HG03280 (cell line): ENCODE data around the gene TUBGCP6.

Source experiments
- ATAC-seq: cut with Tn5 transposase; IDR thresholded peaks from one replicate; pipeline ENCODE4 v1.9.1; 2021; ENCODE audit warnings: mild to moderate bottlenecking, moderate library complexity; ENCODE audit not compliant: unreplicated experiment

The TUBGCP6 gene

DNA sequence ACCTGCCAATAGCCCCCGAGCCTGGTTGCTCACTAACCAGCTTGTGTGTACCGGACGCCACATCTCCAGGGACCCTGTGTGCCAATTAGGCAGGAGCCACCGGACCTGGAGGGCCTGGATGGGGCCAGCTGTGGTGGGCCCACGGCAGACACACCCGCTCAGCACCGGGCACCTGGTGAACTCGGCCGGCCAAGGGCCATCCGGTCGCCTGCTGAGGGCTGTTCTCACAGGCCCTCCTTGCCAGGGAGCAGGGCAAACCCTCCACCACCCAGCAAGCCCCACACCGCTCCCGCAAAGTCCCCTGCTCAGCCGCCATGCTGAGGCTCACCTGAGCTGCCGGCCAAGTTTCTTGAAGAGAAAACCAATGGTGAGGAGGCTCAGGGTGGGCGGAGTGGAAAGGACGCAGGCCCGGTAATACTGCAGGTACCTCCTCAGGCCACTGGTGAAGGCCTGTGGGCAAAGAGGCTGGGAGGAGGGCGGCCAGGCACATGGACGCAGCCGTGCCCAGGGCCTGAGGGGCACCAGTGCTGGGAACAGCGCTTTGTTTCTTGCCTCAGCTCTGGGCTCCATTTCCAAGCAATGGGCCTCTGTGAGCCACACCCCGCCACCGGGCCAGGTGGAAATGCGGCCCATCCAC lies 17.1 kb downstream of the TUBGCP6 start:
- ATAC-seq, result no peak

DNA sequence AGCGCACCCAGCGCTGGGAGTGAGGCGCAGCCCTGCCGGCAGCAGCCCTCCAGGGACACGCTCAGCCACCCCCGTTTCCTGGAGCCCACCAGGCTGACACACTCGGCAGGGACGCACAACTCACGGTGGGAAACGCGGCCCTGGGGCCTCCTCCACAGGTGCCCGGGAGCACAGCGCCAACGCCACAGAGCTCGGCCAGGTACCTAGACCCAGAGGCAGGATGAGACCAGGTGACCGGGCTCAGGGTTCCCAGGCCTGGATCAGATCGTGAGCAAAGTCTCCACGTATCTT lies 18.0 kb downstream of the TUBGCP6 start:
- no peak for ATAC-seq

DNA sequence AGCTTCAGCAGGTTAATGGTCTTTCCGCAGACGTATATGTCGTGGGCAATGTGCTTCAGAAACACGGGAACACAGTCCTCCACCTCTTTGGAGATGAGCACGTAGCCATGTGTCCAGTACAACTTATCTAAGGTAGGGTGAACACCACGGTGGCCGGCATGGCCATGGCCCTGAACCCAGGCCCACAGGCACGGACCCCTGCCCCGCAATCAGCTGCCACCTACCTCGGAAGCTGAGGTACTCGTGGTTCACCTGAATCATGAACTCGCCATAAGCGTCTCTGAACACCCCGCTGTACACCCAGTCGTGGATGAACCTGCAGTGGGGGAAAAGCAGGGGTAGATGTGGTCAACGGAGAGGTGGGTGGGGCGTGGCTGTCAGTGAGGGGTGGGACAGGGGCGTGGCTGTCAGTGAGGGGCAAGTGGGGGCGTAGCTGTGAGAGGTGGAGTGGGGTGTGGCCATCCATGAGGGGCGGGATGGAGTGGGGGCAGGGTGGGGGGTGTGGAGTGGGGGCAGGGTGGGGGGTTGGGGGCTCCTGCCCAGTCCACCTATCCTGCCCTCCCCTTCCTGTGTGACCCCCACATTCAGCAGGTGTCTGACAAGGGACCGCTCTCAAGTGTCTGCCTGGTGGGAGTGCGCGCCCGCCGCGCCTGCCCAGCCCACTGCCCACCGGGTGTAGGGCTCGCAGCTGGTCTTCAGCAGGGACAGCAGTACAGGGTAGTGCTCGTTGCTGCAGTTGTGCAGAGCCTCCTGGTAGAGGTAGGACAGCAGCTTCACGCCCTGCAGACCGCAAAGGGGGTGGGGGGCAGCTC lies 18.6 kb downstream of the TUBGCP6 start:
- ATAC-seq, result no peak

DNA sequence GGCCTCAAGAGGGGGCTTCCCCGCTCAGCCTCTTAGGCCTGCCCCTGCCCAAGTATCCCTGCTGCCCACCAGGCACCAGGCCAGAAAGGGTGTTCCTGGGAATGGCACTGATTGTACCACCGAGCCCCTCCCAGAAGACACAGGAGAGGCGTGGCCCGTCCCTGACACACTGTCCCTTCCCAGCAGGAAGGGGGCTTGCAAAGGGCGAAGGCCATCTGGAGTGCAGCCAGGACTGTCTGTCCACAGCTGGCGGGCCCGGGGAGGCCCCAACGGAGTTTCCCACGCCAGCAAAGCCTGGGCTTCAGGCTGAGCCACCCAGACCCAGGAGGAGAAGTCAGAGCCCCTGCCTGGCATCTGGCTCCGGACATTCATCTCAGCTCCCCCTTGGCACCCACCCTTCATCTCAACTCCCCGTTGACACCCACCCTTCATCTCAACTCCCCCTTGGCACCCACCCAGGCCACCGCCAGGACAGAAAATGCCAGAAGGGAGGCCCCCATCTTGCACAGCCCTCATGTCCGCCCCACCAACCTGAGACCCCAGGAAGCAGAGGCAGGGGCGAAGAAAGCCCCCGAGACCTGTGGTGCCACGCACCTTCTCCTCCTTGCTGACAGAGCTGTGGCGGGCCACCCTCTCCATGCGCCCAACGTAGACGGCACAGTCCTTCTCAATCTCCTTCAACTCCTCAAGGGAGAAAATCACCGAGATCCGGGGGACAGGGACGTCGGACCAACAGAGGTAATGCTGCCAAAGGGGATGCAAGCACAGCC lies 19.4 kb downstream of the TUBGCP6 start:
- no peak for ATAC-seq

DNA sequence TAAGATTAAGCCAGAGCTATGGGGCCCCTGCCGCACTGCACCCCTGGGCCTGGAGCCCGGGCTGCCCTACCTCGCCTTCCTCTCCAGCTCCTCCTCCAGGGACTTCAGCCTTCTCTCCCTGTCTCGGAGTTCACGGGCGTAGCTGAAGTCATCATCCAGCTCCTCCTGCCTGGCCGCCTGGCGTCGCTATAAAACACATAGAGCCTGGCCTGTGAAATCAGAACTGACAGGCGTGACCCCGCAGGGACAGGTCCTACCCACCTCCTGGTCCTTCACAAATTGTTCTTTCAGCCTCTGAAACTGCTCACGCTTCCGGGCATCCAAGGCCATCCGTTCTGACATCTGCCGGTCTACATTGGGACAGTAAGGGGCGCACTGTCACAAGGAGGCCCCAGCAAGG lies 20.8 kb downstream of the TUBGCP6 start:
- ATAC-seq, result no peak

DNA sequence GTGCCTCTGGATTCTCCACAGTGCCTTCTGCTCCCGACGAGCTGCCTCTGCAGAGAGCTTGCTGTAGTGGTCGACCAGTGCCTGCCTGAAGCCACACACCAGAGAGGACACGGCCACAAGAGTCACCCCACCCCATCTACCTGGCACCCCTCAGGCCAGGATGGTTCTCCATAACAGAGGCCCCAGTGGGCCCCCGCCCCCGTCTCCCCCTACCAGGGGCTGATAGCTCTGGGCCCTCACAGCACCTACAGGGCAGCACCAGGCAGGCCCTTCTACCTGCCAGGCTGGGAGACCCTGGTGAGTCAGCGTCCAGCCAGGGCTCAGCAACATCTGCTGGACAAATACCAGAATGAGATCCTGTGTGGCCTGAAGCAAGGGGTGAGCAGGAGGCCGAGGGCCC lies 22.3 kb downstream of the TUBGCP6 start:
- ATAC-seq, result no peak

DNA sequence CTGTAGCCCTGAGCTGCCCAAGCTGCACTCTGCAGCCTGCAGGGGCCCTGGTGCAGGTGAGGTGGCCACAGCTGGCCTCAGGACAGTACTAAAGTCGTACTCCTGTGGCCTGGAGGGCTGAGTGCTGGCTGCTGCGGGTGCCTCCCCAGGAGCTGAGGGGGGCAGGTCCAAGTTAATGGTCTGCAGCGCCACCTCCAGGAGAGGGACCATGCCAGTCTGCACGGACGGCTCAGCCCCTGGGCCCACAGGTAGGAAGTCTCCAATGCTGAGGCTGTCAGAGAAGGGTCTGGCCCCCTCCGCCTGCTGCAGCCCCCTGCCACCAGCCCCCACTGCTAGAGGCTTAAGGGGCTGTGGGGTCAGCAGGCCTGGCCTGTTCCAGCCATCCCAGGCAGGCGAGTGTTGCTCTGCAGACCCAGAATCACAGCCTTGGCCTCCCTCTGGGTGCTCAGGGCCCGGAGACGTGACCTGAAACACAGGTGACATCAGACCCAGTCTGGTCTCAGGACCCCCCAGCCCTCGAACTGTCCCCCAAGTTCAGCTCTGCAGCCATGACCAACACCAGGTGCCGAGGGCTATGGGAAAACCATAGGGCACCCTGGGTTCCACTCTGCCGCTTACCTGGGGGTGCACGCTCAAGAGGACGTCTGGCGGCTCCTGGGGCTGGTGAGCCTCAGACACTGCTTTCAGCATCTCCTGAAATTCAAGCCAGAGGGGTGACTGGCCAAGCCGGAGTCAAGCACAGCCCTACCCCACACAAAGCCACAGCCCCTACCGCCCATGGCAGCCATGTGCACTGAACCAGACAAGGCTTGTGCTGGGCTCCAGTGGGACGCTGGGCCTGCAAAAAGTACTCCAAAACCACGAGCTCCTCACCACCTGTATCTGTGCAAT lies 23.2 kb downstream of the TUBGCP6 start:
- ATAC-seq, result no peak

DNA sequence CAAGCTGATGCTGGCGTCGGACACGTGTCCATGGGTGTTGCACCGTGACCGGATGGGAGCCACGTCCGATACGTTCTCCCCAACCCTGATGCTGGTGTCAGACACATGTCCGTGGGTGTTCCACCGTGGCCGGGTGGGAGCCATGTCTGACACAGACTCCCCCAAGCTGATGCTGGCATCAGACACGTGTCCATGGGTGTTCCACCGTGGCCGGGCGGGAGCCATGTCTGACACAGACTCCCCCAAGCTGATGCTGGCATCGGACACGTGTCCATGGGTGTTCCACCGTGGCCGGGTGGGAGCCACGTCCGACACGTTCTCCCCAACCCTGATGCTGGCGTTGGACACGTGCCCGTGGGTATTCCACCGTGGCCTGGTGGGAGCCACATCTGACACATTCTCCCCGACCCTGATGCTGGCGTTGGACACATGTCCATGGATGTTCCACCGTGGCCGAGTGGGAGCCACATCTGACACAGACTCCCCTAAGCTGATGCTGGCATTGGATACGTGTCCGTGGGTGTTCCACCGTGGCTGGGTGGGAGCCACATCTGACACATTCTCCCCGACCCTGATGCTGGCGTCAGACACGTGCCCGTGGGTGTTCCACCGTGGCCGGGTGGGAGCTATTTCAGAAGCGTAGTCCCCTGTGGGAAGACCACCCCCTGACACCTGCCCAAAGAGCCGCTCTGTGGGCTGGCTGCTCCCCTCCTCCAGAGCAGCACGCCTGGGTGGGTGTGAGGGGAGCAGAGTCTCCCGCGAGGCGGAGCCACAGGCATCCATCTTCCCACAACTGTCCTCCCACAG lies 24.0 kb downstream of the TUBGCP6 start:
- ATAC-seq, result no peak

DNA sequence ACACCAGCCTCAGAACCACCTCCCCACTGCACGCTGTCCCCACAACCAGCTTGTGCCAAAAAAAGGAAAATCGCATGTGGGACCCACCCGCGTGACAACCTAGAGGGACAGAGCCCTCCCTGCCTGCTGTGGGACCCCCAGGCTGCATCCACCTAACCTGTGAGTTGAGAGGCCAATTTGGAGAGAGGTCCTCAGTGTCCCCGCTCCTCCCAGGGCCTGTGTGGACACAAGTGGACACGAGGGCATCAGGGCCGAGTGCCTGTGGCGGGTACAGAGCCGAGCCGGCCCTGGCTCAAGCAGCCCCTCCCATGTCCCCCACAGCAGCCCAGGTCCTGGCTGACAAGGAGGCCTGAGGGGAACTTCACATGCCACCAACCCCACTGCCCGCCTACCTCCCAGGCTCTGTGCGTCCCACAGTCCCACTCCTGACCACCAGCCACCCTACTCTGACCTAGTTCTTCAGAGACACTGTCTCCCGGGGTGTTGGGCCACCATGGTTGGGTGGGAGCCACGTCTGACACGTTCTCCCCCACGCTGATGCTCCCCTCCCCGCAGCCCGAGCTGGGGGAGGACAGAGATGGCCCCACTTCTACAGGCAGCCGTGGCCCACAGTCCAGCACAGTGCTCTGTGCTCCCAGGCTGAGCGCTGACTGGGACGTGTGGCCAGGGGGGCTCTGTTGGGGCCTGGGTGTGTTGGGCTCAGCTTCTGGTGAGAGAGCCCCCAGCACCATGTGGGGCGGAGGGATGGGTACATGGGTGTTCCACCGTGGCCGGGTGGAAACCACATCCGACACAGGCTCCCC lies 24.8 kb downstream of the TUBGCP6 start:
- no peak for ATAC-seq

DNA sequence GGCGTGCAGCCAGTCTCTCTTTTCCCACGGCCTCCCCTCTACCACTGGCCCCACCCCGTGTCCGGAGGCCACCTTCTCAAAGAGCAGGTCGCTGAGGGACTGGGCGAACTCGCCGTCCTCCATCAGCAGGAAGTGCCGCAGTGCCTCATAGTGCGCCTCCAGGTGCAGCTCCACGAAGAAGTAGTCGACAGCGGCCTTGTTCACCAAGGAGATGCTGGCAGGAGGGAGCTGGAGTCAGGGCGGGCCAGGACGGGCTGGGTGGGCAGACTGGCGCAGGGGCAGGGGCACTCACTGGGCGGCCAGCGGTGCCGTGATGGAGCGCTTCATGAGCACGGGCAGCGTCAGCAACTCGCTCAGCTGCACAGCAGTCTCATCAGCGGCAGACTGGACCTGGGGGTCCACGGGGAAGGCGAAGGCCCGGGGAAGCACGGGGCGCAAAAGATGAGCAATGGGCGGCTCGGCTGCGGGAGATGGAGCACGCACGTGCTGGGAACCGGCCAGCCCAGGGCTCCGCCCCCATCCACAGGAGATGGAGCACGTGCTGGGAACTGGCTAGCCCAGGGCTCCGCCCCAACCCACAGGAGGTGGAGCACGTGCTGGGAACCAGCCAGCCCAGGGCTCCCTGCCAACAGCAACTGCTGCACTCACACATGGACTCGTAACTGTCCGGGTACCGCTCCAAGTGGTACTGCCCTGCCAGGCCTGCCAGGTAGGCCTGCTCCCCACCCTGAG lies 25.7 kb downstream of the TUBGCP6 start:
- ATAC-seq, result no peak

DNA sequence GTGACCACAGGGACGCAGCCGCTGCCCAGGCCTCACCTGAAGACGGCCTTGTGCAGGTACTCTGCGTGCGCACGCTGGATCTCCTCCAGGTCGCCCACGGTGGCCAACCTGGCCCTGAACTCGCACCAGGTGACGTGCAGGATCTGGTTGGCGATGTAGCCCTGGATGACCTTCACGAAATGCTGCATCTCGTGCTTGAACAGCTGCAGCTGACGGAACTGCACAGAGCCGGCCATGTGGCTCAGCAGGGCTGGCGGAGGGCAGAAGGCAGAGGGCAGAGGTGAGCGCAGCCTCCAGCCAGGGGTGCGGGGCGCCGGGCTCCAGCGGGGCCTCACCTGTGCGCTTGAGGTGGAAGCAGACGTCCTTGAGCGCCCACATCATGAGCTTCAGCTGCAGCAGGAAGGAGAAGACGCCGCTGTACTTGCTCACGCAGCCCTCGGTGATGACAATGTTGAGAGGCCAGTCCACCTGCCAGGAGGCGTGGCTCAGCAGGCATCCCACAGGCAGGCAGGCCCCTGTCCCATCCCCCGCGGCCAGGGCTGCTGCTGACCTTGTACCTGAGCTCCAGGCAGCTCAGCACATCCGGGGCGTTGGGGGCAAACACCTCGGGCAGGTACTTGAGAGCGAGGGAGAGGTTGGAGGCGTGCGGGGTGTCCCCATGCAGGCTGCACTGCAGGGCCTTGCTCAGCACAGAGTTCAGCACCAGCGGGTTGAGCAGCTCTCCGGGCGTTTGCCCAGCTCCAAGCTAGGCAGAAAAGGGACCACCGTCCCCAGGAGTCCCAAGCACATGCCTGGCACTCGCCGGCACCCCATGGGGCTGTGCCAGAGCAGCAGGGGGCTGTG lies 26.4 kb downstream of the TUBGCP6 start:
- no peak for ATAC-seq

DNA sequence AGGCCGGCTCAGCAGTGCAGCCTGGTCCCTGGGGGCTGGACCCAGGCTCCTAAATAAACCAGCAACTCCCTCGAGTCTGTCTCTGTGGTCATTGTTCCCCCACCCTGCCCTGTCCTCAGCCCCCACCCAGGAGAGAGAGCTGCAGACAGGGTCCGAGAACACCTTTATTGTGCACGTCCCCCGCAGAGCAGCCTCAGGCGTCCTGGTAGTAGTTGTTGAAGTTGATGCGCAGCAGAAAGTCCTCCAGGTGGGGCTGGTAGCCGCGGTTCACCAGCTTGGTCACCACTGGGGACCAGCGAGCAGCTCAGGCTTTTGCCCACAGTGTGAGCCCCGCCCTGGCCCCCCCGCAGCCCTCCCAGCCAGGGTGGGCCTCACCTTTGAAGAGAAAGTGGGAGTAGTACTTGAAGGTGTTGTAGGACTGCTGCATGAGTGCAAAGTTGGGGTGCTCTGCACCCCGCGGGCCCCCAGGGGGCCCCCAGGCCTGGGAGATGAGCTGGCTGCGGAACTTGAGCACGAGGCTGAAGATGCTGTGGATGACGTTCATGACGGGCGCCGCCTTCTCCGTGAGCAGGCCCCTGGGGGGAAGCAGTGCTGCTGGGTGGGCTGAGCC lies 27.2 kb downstream of the TUBGCP6 start:
- ATAC-seq, result no peak

DNA sequence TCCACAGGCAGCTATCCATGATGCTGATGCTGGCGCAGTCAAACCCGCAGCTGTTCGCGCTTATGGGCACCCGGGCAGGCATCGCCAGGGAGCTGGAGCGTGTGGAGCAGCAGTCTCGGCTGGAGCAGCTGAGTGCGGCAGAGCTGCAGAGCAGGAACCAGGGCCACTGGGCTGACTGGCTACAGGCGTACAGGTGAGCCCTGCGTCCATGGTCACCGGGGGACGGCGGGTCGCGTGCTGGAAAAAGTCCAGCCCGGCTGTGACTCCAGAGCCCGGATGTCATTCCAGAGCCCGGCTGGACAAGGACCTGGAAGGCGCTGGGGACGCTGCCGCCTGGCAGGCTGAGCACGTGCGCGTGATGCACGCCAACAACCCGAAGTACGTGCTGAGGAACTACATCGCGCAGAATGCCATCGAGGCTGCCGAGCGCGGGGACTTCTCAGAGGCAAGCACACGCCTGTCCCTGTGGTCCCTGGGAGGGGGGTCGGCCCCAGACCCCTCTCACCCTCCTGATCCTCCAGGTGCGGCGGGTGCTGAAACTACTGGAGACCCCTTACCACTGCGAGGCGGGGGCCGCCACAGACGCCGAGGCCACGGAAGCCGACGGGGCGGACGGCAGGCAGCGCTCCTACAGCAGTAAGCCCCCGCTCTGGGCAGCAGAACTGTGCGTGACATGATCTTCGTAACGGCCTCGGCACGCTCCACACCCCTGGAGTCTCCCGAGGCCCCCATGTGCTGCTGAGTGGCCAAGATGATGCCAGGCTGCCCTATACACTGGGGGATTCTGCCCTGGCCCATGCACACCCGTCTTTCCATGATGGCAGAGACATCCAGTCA lies 27.9 kb downstream of the TUBGCP6 start:
- ATAC-seq, result no peak

DNA sequence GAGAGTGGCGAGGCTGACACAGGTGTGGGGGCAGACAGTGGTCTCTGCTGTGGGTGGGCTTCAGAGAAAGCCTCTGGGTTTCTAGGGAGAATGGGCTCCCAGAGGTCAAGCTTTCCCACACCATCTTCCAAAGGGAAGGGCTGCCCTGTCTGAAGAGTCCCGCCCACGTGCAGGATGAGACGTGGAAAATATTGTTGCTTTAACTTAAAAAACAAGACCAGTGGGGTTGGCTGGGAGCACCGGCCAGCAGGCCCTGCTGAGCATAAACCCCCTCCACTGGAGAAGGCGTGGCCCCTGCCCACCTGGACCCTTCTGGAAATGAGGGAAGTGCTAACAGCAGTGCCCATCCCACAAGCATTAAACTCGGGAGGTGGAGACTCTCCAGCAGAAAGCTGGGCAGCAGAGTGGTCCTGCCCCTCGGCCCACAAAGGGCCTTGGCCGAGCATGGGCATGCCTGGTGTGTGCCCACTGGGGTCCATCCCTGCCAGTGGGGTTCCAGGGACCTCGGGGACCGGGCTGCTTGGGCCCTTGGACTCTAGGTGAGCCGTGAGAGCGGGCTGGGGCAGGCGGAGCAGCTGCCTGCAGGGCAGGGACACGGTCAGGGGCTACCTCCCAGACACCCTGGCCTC lies 28.7 kb downstream of the TUBGCP6 start:
- no peak for ATAC-seq

DNA sequence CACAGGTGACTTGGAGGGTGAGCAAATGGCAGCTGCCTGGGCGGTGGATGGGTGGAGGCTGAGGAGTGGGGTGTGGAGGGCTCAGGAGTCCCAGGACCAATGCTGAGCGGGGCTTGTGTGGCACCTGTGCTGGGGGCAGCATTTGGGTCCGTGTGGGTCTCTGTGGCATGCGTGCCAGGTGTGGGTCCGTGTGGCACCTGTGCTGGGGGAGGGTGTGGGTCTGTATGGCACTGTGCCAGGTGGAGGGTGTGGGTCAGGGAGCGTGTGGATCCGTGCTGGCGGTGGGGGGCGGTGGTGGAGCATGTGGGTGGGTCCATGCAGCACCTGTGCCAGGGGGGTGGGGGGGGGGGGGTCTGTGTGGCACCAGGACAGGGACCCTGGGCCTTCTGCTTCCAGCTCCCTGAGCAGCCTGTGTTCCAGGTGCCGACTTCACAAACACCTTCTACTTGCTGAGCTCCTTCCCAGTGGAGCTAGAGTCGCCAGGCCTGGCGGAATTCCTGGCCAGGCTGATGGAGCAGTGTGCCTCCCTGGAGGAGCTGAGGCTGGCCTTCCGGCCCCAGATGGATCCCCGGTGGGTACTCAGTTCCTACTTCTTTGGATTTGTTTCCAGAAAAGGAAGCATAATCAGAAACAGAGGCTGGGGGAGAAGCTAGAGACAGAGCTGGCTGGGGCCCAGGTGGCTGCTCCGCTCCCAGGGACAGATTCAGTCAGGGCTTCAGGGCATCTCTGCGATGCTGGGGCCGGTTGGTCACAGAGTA lies 29.3 kb downstream of the TUBGCP6 start:
- ATAC-seq, result no peak
